SK-N-MC (cell line): Measurements from ENCODE around the gene TNNT2.

Experiments used
- EZH2 ChIP-seq: fragments of 200-600 bp; sonication (generic); IDR thresholded peaks from one replicate; pipeline ENCODE4 v1.6.1; 2017; ENCODE audit warnings: antibody characterized with exemption
- FOXP2 ChIP-seq: optimal IDR thresholded peaks from 2 replicates; pipeline ENCODE3; 2011; ENCODE audit warnings: mild to moderate bottlenecking, moderate library complexity; ENCODE audit not compliant: insufficient read depth; ENCODE audit errors: extremely low read length, control extremely low read depth
- POLR2AphosphoS5 ChIP-seq: IDR thresholded peaks from 2 replicates; pipeline ENCODE4 v1.6.1; 2012; ENCODE audit warnings: mild to moderate bottlenecking, low read depth, low read length, borderline replicate concordance

GRCh38 chr1:201316556-201316955, 60.9 kb downstream of the TNNT2 start:
- TF ChIP-seq POLR2AphosphoS5 (no peak), EZH2 (no peak), FOXP2 (no peak)
